Testis (tissue), 2 donors: Measurements from ENCODE around the gene PDS5B.

Experiments used
- CTCF ChIP-seq, 3 experiments: fragments of 450-650 bp in 2 of 3; fragments of 200-600 bp in 1 of 3; sonication (generic) in 1 of 3; IDR thresholded peaks; one replicate each; pipeline ENCODE4 v1.5.1; 2016 to 2019; ENCODE audit warnings: antibody characterized with exemption in 3 of 3, mild to moderate bottlenecking in 2 of 3, moderate library complexity in 1 of 3
- POLR2A ChIP-seq: fragments of 450-650 bp; IDR thresholded peaks from one replicate; pipeline ENCODE4 v1.6.1; 2017; ENCODE audit warnings: antibody characterized with exemption, mild to moderate bottlenecking, moderate library complexity

DNA sequence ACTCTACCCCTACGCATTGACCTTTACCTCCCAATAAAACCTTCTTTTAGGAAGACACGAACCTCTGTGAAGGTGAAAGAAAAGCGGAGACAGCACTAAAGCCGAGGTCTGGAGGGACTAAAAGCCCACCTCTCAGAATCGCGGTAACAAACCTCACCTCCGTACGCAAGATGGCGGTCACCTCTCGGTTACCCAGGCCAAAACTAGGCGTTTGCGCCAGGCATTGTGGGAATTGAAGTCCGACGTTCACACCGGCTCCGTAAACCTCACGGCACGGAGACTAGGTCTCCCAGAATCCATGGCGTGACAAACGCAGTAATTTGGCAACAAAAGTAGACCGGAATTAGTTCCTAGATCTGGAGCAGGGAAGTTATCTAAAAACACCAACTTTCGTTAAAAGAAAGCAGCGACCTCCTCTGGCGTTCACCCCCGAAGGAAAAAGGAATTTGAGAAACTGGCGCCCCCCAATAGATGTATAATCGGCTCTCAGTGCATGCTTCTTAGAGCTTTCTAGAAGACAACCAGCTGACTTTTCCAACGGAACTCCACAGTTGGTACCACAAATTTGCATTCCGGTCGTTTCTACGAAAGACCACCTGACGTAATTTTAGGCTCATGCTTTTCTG lies 47.5 kb upstream of the PDS5B start, which contains the start of gene N4BP2L2:
- TF ChIP-seq CTCF (IDR thresholded peaks at IDR 0.05): peak; percentile 46 to 77 (median 67)
- no peak for TF ChIP-seq POLR2A
